IMR-90 (cell line): ENCODE measurements around the gene RSBN1. TPM values are rescaled to one million over a fixed set of nuclear protein-coding genes. Genes with fewer than 3 reads are reported as not detected.
A peak's percentile ranks its signal among the peaks of the same experiment; 100 is the strongest.

Experiments used
- ATAC-seq: fragments of 200-7000 bp; cut with Tn5 transposase; 2 replicates; pipeline ENCODE4 v1.9.1; 2020; ENCODE audit warnings: low read depth, mild to moderate bottlenecking, moderate library complexity
- BruUV-seq: library from RNA; stranded (reverse); fragments of 400-500 nt; replicated peaks from 2 replicates; lab custom pipeline; 2021; lab: Mats Ljungman, UMichigan
- CTCF ChIA-PET: fragments of 300-600 bp; formaldehyde crosslinking; extraction: SDS; loops from one replicate; lab custom pipeline; 2021; ENCODE audit warnings: antibody characterized with exemption; lab: Yijun Ruan, JAX
- POLR2A ChIA-PET: fragments of 300-600 bp; sonication (Branson Sonifier 250); formaldehyde crosslinking; loops from one replicate; lab custom pipeline; 2022; ENCODE audit warnings: antibody characterized with exemption; ENCODE audit not compliant: unreplicated experiment; lab: Charles Lee
- DNase-seq: peaks from one replicate; pipeline ENCODE4 v3.0.0; 2013
- H2AFZ ChIP-seq: replicated peaks from 2 replicates; pipeline ENCODE3; 2013; ENCODE audit warnings: low read length, mild to moderate bottlenecking; ENCODE audit not compliant: poor library complexity
- H2AK5ac ChIP-seq: 2 replicates; pipeline ENCODE4 v1.6.1; 2013; ENCODE audit warnings: low read depth, low read length, inconsistent platforms
- H2AK9ac ChIP-seq: replicated peaks from 2 replicates; pipeline ENCODE3; 2013; ENCODE audit warnings: mild to moderate bottlenecking, low read depth, low read length, moderate library complexity; ENCODE audit not compliant: poor library complexity
- H2BK120ac ChIP-seq: 2 replicates; pipeline ENCODE4 v1.6.1; 2013; ENCODE audit warnings: low read depth, low read length, inconsistent platforms
- H2BK15ac ChIP-seq: 3 replicates; pipeline ENCODE4 v1.6.1; 2013; ENCODE audit warnings: low read depth, low read length, inconsistent platforms
- H2BK20ac ChIP-seq: 2 replicates; pipeline ENCODE4 v1.6.1; 2013; ENCODE audit warnings: low read depth, mild to moderate bottlenecking, inconsistent platforms, low read length, moderate library complexity
- H2BK5ac ChIP-seq: 2 replicates; pipeline ENCODE4 v1.6.1; 2013; ENCODE audit warnings: mild to moderate bottlenecking, low read depth, low read length, inconsistent platforms; ENCODE audit not compliant: poor library complexity, severe bottlenecking
- H3K14ac ChIP-seq: replicated peaks from 2 replicates; pipeline ENCODE4 v1.6.1; 2013; ENCODE audit warnings: low read depth, low read length, inconsistent platforms
- H3K18ac ChIP-seq: 2 replicates; pipeline ENCODE4 v1.6.1; 2013; ENCODE audit warnings: low read depth, low read length, control low read depth
- H3K23ac ChIP-seq: 2 replicates; pipeline ENCODE4 v1.6.1; 2013; ENCODE audit warnings: low read depth, low read length, inconsistent platforms
- H3K27ac ChIP-seq: 2 replicates; pipeline ENCODE4 v1.5.1; 2013; ENCODE audit warnings: mild to moderate bottlenecking, control low read depth, low read length; ENCODE audit not compliant: insufficient read depth
- H3K27me3 ChIP-seq: 2 replicates; pipeline ENCODE4 v1.6.1; 2013; ENCODE audit warnings: low read length; ENCODE audit not compliant: control insufficient read depth, insufficient read depth
- H3K36me3 ChIP-seq: 2 replicates; pipeline ENCODE4 v1.6.1; 2013; ENCODE audit warnings: low read length, mixed read lengths; ENCODE audit not compliant: control insufficient read depth, insufficient read depth
- H3K4ac ChIP-seq: 2 replicates; pipeline ENCODE4 v1.6.1; 2013; ENCODE audit warnings: low read depth, low read length, inconsistent platforms
- H3K4me1 ChIP-seq: 2 replicates; pipeline ENCODE4 v1.6.1; 2013; ENCODE audit warnings: low read length, mixed read lengths; ENCODE audit not compliant: control insufficient read depth, insufficient read depth
- H3K4me2 ChIP-seq: 2 replicates; pipeline ENCODE4 v1.6.1; 2013; ENCODE audit warnings: low read depth, mild to moderate bottlenecking, control low read depth, low read length, moderate library complexity
- H3K4me3 ChIP-seq: 2 replicates; pipeline ENCODE4 v1.5.1; 2013; ENCODE audit warnings: low read depth, mild to moderate bottlenecking, control low read depth, low read length, moderate library complexity; ENCODE audit not compliant: insufficient read depth
- H3K56ac ChIP-seq: 2 replicates; pipeline ENCODE4 v1.6.1; 2013; ENCODE audit warnings: low read length, inconsistent platforms; ENCODE audit not compliant: insufficient read depth; ENCODE audit errors: extremely low read depth
- H3K79me1 ChIP-seq, 2 experiments: 2 replicates each; pipeline ENCODE4 v1.6.1; 2013; ENCODE audit warnings: low read length in 2 of 2, inconsistent platforms in 1 of 2, low read depth in 1 of 2
- H3K9ac ChIP-seq: 2 replicates; pipeline ENCODE4 v1.6.1; 2013; ENCODE audit warnings: low read depth, low read length, control low read depth
- H3K9me1 ChIP-seq: 2 replicates; pipeline ENCODE4 v1.6.1; 2013; ENCODE audit warnings: low read length, inconsistent platforms; ENCODE audit not compliant: insufficient read depth
- H3K9me3 ChIP-seq: 2 replicates; pipeline ENCODE4 v1.6.1; 2013; ENCODE audit warnings: low read length; ENCODE audit not compliant: control insufficient read depth, insufficient read depth
- H4K20me1 ChIP-seq: 2 replicates; pipeline ENCODE4 v1.6.1; 2013; ENCODE audit warnings: low read length, inconsistent platforms; ENCODE audit not compliant: insufficient read depth
- H4K5ac ChIP-seq: 2 replicates; pipeline ENCODE4 v1.6.1; 2013; ENCODE audit warnings: mild to moderate bottlenecking, low read depth, low read length, control low read depth
- H4K8ac ChIP-seq, 2 experiments: 2 replicates each; pipeline ENCODE4 v1.6.1; 2013; ENCODE audit warnings: low read depth in 2 of 2, low read length in 2 of 2, control low read depth in 1 of 2, inconsistent platforms in 1 of 2
- H4K91ac ChIP-seq: 2 replicates; pipeline ENCODE4 v1.6.1; 2013; ENCODE audit warnings: low read depth, low read length, inconsistent platforms; ENCODE audit not compliant: insufficient read depth
- BHLHE40 ChIP-seq: fragments of 150-350 bp; IDR thresholded peaks from 2 replicates; pipeline ENCODE4 v1.6.1; 2016; ENCODE audit warnings: mild to moderate bottlenecking, low read depth, low read length
- FOS ChIP-seq: fragments of 150-350 bp; IDR thresholded peaks from 2 replicates; pipeline ENCODE4 v1.6.1; 2016; ENCODE audit warnings: low read depth, low read length
- MXI1 ChIP-seq: IDR thresholded peaks from 2 replicates; pipeline ENCODE4 v1.6.1; 2012; ENCODE audit warnings: low read depth, mild to moderate bottlenecking, low read length, moderate library complexity, borderline replicate concordance
- RFX5 ChIP-seq: IDR thresholded peaks from 2 replicates; pipeline ENCODE4 v1.8.0; 2012; ENCODE audit warnings: low read depth, mild to moderate bottlenecking, low read length, moderate library complexity
- WGBS, 2 experiments: methylation state at CpG; one replicate each; pipeline versions ENCODE4 v1.1.5 to v1.1.7; 2013; ENCODE audit warnings: missing lambda C conversion rate in 2 of 2; ENCODE audit not compliant: insufficient read length in 1 of 2; ENCODE audit errors: extremely low coverage in 2 of 2; 5-methylcytosine and 5-hydroxymethylcytosine counted together
- dilution Hi-C: fragments of 300-500 bp; cut with HindIII; formaldehyde crosslinking; loops from one replicate; pipeline ENCODE4 v1.14.3; 2018; ENCODE audit warnings: low sequenced_read_pairs; ENCODE audit not compliant: unreplicated experiment
- in situ Hi-C: fragments of 300-500 bp; cut with MboI; formaldehyde crosslinking; loops from 3 replicates; pipeline ENCODE4 v1.14.3; 2019; ENCODE audit warnings: low sequenced_read_pairs, inconsistent platforms, mixed read lengths
- intact Hi-C: fragments of 100-400 bp; cut with micrococcal nuclease; formaldehyde crosslinking; loops from 2 replicates; pipeline ENCODE4 v1.10.0; 2022
- polyA plus RNA-seq, 3 experiments: library from polyadenylated mRNA; depleted of rRNA; stranded (reverse); fragments of >200 nt; gene quantifications; 2 replicates each; pipeline ENCODE4 v1.2.3, GENCODE V29; 2012; ENCODE audit warnings: low replicate concordance in 1 of 3
- total RNA-seq: library from RNA; depleted of rRNA; stranded (reverse); fragments of >200 nt; gene quantifications from 2 replicates; pipeline ENCODE4 v1.2.3, GENCODE V29; 2012
- TF ChIP-seq, protein P1 (sequence below): fragments of 150-350 bp; IDR thresholded peaks from 2 replicates; pipeline ENCODE4 v1.6.1; 2016; ENCODE audit warnings: low read depth, mild to moderate bottlenecking, low read length, moderate library complexity, borderline replicate concordance

RSBN1 gene
- total and polyA plus RNA-seq, 2 of the 4 experiments (the other 2 are of a cell fraction): 5.3 to 11.7 TPM

GRCh38 chr1:113783254-113784103 is 28.8 kb downstream of the RSBN1 start (continued):
- TF ChIP-seq RFX5 (no peak), MXI1 (no peak), BHLHE40 (no peak)

DNA sequence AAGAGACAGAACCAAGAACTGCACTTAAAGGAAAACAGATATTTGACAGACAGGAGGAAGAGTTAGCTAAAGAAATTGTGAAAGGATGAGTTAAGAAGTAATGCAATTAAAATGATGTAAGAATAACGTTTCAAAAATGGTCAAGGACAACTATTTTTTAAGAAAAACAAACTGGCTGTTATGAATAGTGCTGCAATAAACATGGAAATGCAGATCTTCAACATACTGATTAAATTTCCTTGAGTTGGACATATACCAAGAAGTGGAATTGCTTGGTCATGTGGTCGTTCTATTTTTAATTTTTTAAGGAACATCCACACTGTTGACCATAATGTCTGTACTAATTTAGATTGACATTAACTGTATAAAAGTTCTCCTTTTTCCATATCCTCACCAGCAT is 29.9 kb downstream of the RSBN1 start:
- BruUV-seq: no TSS peak
- H2AK5ac ChIP-seq: no peak overlapping the region
- dilution Hi-C loops: no loop called here
- DNase-seq (peak; percentile 28), ATAC-seq (peak; percentile 9; the same call in 1 of the 2 replicates)
- no peak overlapping the region for H3K14ac ChIP-seq
- H3K27ac ChIP-seq: no peak overlapping the region; the same call in 1 of the 2 replicates
- H3K4me2 ChIP-seq: peak overlapping the region; percentile 27
- peaks cover 5% of the 10 kb centered on the region; the same call in 1 of the 2 replicates for H3K9me1 ChIP-seq
- no peak overlapping the region for H3K4me3 ChIP-seq
- TF ChIP-seq FOS: no peak
- TF ChIP-seq, protein P1, sequence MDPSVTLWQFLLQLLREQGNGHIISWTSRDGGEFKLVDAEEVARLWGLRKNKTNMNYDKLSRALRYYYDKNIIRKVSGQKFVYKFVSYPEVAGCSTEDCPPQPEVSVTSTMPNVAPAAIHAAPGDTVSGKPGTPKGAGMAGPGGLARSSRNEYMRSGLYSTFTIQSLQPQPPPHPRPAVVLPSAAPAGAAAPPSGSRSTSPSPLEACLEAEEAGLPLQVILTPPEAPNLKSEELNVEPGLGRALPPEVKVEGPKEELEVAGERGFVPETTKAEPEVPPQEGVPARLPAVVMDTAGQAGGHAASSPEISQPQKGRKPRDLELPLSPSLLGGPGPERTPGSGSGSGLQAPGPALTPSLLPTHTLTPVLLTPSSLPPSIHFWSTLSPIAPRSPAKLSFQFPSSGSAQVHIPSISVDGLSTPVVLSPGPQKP: no peak
- no peak overlapping the region for H4K5ac ChIP-seq
- peaks cover 44 to 75% of the 10 kb centered on the region in 2 experiments for H3K79me1 ChIP-seq
- ChIA-PET POLR2A (no interaction called here), CTCF (no interaction called here)
- peaks cover 17% of the 10 kb centered on the region; the same call in 1 of the 2 replicates for H4K20me1 ChIP-seq
- H2BK15ac ChIP-seq: no peak overlapping the region
- no peak overlapping the region for H3K4ac ChIP-seq
- intact Hi-C loops: no loop called here
- H2BK5ac ChIP-seq: no peak overlapping the region
- H3K9ac ChIP-seq: no peak overlapping the region
- no peak overlapping the region for H3K18ac ChIP-seq
- WGBS, 2 experiments: no CpG with 5 or more reads among the region's 2 CpGs
- no peak overlapping the region for H3K56ac ChIP-seq
- H2BK120ac ChIP-seq: no peak overlapping the region
- in situ Hi-C loops: no loop called here
- no peak overlapping the region for H2AK9ac ChIP-seq
- no peak overlapping the region for H3K23ac ChIP-seq
- H3K27me3 ChIP-seq: no peaks in the 10 kb centered on the region
- H4K8ac ChIP-seq: no peak overlapping the region
- H4K91ac ChIP-seq: no peak overlapping the region
- H2BK20ac ChIP-seq: no peak overlapping the region
- H3K4me1 ChIP-seq: peaks cover 14% of the 10 kb centered on the region
- H3K9me3 ChIP-seq: no peaks in the 10 kb centered on the region
- H3K36me3 ChIP-seq: peaks cover 1% of the 10 kb centered on the region; the same call in 1 of the 2 replicates
- no peak overlapping the region for H2AFZ ChIP-seq
